Motor neuron (in vitro differentiated cells): ENCODE measurements around the gene NFATC2. TPM values are rescaled to one million over a fixed set of nuclear protein-coding genes. Genes with fewer than 3 reads are reported as not detected.

Experiments
- total RNA-seq, 8 experiments: library from RNA; unstranded; fragments of 300-600 nt; gene quantifications; 2 replicates each; pipeline versions ENCODE4 v1.2.3 to v1.2.4, GENCODE V29; 2022

The NFATC2 gene
- total RNA-seq, 8 experiments from 2014 or later, result 0.11 to 9.7 (median 0.56) TPM

Other genes with a start within 250 kb of the NFATC2 start
- gene ATP9A, start 225.7 kb upstream of the NFATC2 start, total RNA-seq, result 100 to 1,000 TPM in 2 of 8 experiments, 10 to 100 TPM in 6; 29.7 to 103 (median 88.1) TPM